ENCODE results near the gene SNF8.

SNF8 gene

GRCh38 chr17:48883171-48883570 lies 61.5 kb downstream of the SNF8 start:
- no peak for DNase-seq

- no peak for DNase-seq
These were observed 62.4 kb downstream of the SNF8 start for GRCh38 chr17:48882272-48882671.

Measured in NCI-H187 treated with DMSO at 0.1 percent for 48 hours (cell line).